Activated CD4-positive, alpha-beta T cell treated with anti-CD3 and anti-CD28 coated beads, Interleukin-2, Interleukin-6, amounts not matched to agents 100 ng/mL and 50 ng/mL, durations not matched to agents 16 hours and 8 hours (primary cell): ENCODE results near the gene COL1A1.

Source experiments
- DNase-seq: peaks from one replicate; pipeline ENCODE4 v3.0.0-alpha.2; 2020

Gene COL1A1

DNA sequence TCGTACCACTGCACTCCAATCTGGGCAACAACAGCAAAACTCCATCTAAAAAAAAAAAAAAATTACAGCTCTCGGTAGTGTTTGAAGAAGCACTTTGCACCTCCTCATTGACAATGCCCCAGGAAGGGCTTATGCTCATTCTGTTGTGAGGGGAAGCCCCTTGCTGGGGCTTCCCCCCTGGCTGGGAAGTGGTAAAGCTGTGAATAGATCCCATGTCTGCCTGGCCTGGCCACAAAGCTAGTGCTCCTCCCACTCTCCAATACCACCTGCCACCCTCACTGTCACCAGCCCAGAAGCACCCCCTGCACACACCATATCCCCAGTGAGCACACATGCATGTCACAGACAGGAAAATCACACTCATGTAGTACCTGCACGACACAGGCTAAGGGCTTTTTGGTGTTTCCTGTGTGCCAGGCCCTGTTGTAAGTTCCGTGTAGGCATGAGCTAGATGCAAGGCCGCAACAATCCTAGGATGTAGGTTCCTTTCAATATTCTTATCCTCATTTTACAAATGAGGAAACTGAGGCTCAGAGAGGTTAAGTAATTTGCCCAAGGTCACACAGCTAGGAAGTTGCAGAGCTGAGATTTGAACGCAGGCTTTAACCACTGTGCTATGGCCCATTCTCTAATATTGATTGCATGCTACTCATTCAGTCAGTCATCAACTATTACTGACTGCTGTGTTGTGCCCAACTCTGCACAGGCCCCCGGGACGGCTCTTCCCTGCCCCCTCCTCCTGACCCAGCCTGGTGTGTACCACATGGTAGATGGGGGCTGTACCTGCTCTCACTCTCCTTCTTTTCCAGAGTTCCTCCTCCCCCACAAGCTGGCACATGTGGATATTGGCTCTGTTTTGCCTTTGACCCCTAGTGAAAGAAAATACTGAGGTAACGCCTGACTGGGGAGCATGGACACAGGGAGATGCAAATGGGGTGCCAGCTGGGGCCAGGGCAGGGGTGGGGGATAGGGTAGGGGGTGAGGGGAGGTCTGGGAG, 11.9 kb upstream of the COL1A1 start:
- DNase-seq = peak; percentile 56

- DNase-seq = no peak
Observed at GRCh38 chr17:50212121-50212843, 10.9 kb upstream of the COL1A1 start.

GRCh38 chr17:50211249-50212120, 10.1 kb upstream of the COL1A1 start:
- DNase-seq = no peak

DNA sequence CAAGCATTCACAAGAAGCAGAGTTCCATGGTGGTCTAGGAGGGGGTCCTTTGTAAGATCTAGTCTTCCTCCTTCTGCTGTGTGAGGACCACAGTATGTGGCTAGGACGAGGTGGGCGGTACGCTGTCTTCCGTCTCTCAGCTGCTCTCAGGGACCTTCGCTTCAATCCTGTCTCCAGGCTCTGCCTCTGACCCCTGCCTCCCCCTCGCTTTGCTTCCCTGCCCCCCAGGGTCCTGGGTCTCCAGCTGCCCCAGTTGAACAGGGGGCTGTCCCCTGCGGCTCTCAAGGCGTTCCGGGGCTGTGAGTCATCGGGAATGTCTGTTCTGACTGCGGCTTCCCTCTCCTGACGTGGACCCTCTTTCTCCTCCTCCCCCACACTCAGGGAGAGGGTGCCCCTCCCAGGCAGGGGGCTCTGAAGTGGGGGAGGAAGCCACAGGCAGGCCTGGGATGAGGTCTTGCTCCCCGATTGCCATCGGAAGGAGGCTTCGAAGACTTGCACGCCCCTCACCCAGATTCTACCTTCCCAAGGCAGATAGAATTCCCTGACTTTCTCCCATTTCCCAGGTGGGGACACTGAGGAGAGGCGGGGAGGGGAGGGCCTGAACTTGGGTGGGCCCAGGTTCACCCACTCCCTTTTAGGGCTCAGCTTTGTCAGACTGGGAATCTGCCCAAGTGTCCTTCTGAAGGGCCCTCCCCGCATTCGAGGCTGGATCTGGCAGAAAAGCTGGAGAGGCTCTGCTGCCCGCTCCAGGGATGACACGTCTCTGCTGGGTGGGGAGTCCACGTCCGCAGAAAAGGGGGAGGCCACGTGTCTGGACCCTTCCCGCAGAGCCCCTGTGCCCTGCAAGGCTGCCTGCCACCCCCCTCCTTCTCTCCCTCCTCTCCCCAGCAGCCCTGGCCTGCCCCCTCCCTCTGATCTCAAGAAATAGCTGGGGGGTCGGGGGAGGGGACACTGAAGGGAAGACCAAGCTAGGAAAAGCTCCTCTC, 9.1 kb upstream of the COL1A1 start:
- no peak for DNase-seq

- DNase-seq = no peak
Observed at GRCh38 chr17:50209472-50210239, 8.2 kb upstream of the COL1A1 start.

- DNase-seq = no peak
Observed at GRCh38 chr17:50209133-50209471, 7.7 kb upstream of the COL1A1 start.

- no peak for DNase-seq
Observed at GRCh38 chr17:50208611-50209061, 7.2 kb upstream of the COL1A1 start.

GRCh38 chr17:50207792-50208567, 6.5 kb upstream of the COL1A1 start:
- no peak for DNase-seq

GRCh38 chr17:50207315-50207714, 5.9 kb upstream of the COL1A1 start:
- DNase-seq = no peak

GRCh38 chr17:50206604-50207293, 5.3 kb upstream of the COL1A1 start:
- DNase-seq = no peak

GRCh38 chr17:50205963-50206505, 4.6 kb upstream of the COL1A1 start:
- DNase-seq = no peak

DNA sequence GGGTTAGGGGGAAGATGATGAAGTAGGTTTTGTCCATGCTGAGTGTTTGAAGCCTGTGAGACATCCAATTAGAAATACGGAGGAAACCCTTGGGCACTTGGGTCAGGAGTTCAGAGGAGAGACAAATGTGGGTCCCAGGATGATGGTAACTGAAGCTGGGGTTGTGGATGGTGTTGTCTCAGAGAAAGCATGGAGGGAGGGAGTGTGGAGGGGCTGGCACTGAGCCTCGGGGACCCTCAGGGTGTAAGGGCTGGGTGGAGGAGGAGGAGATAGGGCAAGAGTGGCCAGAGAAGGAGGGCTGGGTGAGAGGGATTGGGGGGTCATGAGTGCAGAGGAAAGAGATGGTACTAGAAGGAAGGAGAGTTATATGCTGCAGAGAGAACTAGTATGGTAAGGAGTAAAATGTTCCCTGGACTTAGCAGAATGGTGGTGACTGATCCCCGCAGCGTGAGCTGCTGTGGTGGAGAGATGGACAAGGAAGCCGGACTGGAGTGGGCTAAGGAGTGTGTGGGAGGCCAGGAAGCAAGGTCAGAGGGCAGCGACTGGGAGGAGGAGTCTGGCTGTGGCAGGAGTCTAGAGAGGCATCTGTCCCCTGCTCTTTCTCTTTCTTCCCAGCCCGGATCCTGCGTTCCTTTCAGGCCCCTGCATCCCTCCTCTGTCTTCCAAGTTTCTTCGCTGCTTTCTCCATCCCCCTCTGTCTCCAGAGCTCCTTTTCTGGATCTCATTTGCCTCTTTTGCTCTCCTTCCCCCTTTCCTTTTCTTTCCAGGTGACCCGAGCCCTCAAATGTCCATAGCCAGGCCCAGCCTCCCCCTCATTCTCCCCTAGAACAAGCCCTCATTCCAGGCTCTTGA, 3.9 kb upstream of the COL1A1 start:
- no peak for DNase-seq

GRCh38 chr17:50204431-50204830, 3.0 kb upstream of the COL1A1 start:
- no peak for DNase-seq

- DNase-seq = no peak
Observed at GRCh38 chr17:50203604-50204345, 2.3 kb upstream of the COL1A1 start.

DNA sequence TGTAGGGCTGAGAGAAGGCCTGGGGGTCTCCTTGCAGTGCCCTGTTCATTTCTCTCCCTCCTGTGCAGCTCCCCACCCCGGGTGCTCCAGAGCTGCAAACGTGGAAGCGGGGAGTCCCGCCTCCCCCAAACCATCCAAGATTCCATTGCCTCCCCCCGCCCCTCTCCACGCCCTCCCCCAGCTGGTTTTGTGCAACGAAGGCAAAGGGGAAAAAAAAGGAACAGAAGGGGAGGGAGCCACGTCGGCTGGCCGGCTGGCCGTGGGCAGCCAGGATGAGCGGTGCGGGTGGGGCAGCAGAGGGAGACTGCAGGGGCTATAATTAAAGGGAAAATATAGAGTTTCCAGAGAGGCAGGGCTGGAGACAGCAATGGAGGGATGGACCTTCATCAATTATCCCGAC, 1.7 kb upstream of the COL1A1 start:
- no peak for DNase-seq

DNA sequence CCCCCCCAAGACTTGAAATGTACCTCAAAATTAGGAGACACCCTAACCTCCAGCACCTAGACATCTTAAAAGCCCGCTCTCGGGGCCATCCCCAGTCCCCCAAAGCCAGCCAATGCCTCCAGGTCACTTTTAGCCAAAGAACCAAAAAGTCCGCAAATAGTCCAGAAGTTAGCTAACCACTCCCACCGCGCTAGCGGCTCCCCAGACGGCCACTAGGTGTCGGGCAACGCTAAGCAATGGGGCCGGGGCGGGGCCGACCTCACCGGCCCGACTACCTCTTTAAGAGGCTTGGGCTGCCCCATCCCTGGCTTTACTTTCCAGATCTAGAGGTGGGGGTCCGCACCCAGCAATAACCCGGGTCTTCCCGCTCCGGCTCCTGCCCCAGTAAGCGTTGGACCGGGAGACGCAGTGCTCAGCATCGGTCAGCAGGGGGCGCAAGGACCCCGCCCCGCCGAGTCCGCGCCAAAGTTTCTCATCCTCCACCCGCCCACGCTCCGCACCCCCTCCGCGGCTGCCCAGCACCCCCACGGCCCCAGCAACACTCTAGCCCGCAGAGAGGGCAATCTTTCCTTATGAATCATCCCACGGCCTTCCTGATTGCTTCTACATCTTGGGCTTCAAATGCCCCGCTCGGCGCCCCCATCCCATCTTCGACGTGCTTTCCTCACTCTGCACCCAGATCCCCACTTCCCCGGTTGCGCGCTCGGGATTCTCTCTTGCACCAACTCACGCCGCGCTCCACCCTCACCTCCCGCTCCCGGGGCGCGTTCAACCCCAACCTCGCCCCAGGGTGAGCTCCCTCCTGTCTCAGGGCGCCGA, 765 bp downstream of the COL1A1 start:
- peak; percentile 84 for DNase-seq
